Endothelial cell of umbilical vein (primary cell): ENCODE measurements around the gene AK4. TPM values are rescaled to one million over a fixed set of nuclear protein-coding genes. Genes with fewer than 3 reads are reported as not detected.

Experiments used
- BruUV-seq: library from RNA; stranded (reverse); fragments of 400-500 nt; replicated peaks from 2 replicates; lab custom pipeline; 2021; lab: Mats Ljungman, UMichigan
- CTCF ChIA-PET: fragments of 300-600, 350-600 bp; sonication (Branson Sonifier 250); formaldehyde crosslinking; loops from one replicate; lab custom pipeline; 2021; ENCODE audit warnings: antibody characterized with exemption, inconsistent platforms; lab: Charles Lee
- POLR2A ChIA-PET: fragments of 300-600, 350-600 bp; sonication (Branson Sonifier 250); formaldehyde crosslinking; loops from one replicate; lab custom pipeline; 2021; ENCODE audit warnings: antibody characterized with exemption, inconsistent platforms; lab: Charles Lee
- DNase-seq: peaks from one replicate; pipeline ENCODE4 v3.0.0-alpha.2; 2011; ENCODE audit warnings: low read depth, low spot score
- FAIRE-seq: peaks from 2 replicates; lab custom pipeline; 2011; peaks lifted over from hg19 to GRCh38; lab: Jason Lieb, UNC
- H2AFZ ChIP-seq: 2 replicates; pipeline ENCODE4 v1.6.0; 2012; ENCODE audit warnings: low read depth, low read length, control low read depth, inconsistent platforms
- H3K27ac ChIP-seq: 2 replicates; pipeline ENCODE4 v1.5.1; 2011; ENCODE audit warnings: low read depth, mild to moderate bottlenecking, control low read depth, low read length, moderate library complexity; ENCODE audit not compliant: insufficient read depth
- H3K27me3 ChIP-seq, 2 experiments: 2 replicates each; pipeline versions ENCODE4 v1.6.0 to v1.6.1; 2011; ENCODE audit warnings: low read length in 2 of 2, mixed read lengths in 1 of 2; ENCODE audit not compliant: control insufficient read depth in 2 of 2, insufficient read depth in 2 of 2
- H3K36me3 ChIP-seq, 2 experiments: 2 replicates in 1 of 2; 3 replicates in 1 of 2; pipeline ENCODE4 v1.5.1; 2011; ENCODE audit warnings: low read length in 2 of 2, mild to moderate bottlenecking in 1 of 2, moderate library complexity in 1 of 2; ENCODE audit not compliant: control insufficient read depth in 2 of 2, insufficient read depth in 2 of 2; ENCODE audit errors: extremely low read depth in 1 of 2
- H3K4me1 ChIP-seq: 3 replicates; pipeline ENCODE4 v1.5.1; 2011; ENCODE audit warnings: mild to moderate bottlenecking, low read length; ENCODE audit not compliant: control insufficient read depth, insufficient read depth; ENCODE audit errors: extremely low read depth
- H3K4me2 ChIP-seq: 2 replicates; pipeline ENCODE4 v1.6.1; 2011; ENCODE audit warnings: low read length, control low read depth, mixed read lengths; ENCODE audit not compliant: insufficient read depth
- H3K4me3 ChIP-seq, 3 experiments: fragments of 200-600 bp in 1 of 3; sonication (generic), shearing (Covaris generic) in 1 of 3; replicated peaks in 1 of 3; 2 replicates each; pipeline ENCODE4 v1.5.1; 2011 to 2016; ENCODE audit warnings: control low read depth in 3 of 3, low read length in 3 of 3, mild to moderate bottlenecking in 2 of 3, inconsistent platforms in 1 of 3, low read depth in 1 of 3, moderate library complexity in 1 of 3; ENCODE audit not compliant: insufficient read depth in 1 of 3
- H3K79me2 ChIP-seq: 2 replicates; pipeline ENCODE4 v1.6.0; 2012; ENCODE audit warnings: low read length, inconsistent platforms; ENCODE audit not compliant: control insufficient read depth, insufficient read depth
- H3K9ac ChIP-seq: replicated peaks from 2 replicates; pipeline ENCODE3; 2011; ENCODE audit warnings: low read length, control low read depth; ENCODE audit not compliant: insufficient read depth; ENCODE audit errors: extremely low read depth
- H3K9me1 ChIP-seq: replicated peaks from 3 replicates; pipeline ENCODE4 v1.6.0; 2011; ENCODE audit warnings: mild to moderate bottlenecking, low read length; ENCODE audit not compliant: control insufficient read depth, insufficient read depth; ENCODE audit errors: extremely low read depth
- H3K9me3 ChIP-seq: replicated peaks from 2 replicates; pipeline ENCODE4 v1.5.1; 2012; ENCODE audit warnings: low read length, inconsistent platforms; ENCODE audit not compliant: control insufficient read depth, insufficient read depth
- H4K20me1 ChIP-seq: replicated peaks from 2 replicates; pipeline ENCODE3; 2011; ENCODE audit warnings: mild to moderate bottlenecking, low read length; ENCODE audit not compliant: control insufficient read depth, insufficient read depth; ENCODE audit errors: extremely low read depth
- CTCF ChIP-seq, 2 donors: IDR thresholded peaks; 1 replicate in 1 of 2; 2 replicates in 1 of 2; pipeline ENCODE4 v1.5.1; 2011; ENCODE audit warnings: low read length in 2 of 2, mild to moderate bottlenecking in 2 of 2, moderate library complexity in 2 of 2, control low read depth in 1 of 2, inconsistent platforms in 1 of 2, low read depth in 1 of 2; ENCODE audit not compliant: insufficient read depth in 1 of 2; ENCODE audit errors: extremely low read depth in 1 of 2
- EZH2 ChIP-seq: IDR thresholded peaks from 2 replicates; pipeline ENCODE4 v1.6.1; 2012; ENCODE audit warnings: borderline replicate concordance, low read depth, mild to moderate bottlenecking, moderate library complexity, low read length, inconsistent platforms; ENCODE audit not compliant: severe bottlenecking
- POLR2AphosphoS5 ChIP-seq: IDR thresholded peaks from 2 replicates; pipeline ENCODE4 v1.6.1; 2012; ENCODE audit warnings: low read depth, mild to moderate bottlenecking, control low read depth, low read length, moderate library complexity; ENCODE audit not compliant: insufficient read depth
- dilution Hi-C: fragments of 300-500 bp; cut with MboI; formaldehyde crosslinking; loops from one replicate; pipeline ENCODE4 v1.15.0; 2019; ENCODE audit warnings: low sequenced_read_pairs; ENCODE audit not compliant: extremely low pct_ligation_motif_present
- intact Hi-C: fragments of 100-400 bp; cut with micrococcal nuclease; formaldehyde crosslinking; loops from one replicate; pipeline ENCODE4 v1.10.0; 2022
- polyA plus RNA-seq, 4 experiments: library from polyadenylated mRNA; depleted of rRNA in 3 of 4; stranded (reverse) in 3 of 4; unstranded in 1 of 4; fragments of >200 nt; gene quantifications; 2 replicates each; pipeline versions ENCODE4 v1.2.1 to v1.2.3, GENCODE V29; 2011 to 2012; ENCODE audit warnings: missing spikeins in 1 of 4
- small RNA-seq: library from RNA; depleted of rRNA; stranded (forward); fragments of <200 nt; gene quantifications from one replicate; pipeline ENCODE3, GENCODE V24; 2012; ENCODE audit warnings: low replicate concordance, low read depth; ENCODE audit not compliant: insufficient read depth, insufficient read length
- total RNA-seq: library from RNA; stranded (reverse); gene quantifications from 2 replicates; pipeline ENCODE4 v1.2.3, GENCODE V29; 2021
- TF ChIP-seq, protein P1 (sequence below): IDR thresholded peaks from 2 replicates; pipeline ENCODE4 v1.6.1; 2011; ENCODE audit not compliant: insufficient read depth, insufficient read length

AK4 gene
- total and polyA plus RNA-seq, 2 donors (not counting 3 experiments of a cell fraction or from before 2014, with no cell fraction given) = 2.2 to 5.6 TPM

DNA sequence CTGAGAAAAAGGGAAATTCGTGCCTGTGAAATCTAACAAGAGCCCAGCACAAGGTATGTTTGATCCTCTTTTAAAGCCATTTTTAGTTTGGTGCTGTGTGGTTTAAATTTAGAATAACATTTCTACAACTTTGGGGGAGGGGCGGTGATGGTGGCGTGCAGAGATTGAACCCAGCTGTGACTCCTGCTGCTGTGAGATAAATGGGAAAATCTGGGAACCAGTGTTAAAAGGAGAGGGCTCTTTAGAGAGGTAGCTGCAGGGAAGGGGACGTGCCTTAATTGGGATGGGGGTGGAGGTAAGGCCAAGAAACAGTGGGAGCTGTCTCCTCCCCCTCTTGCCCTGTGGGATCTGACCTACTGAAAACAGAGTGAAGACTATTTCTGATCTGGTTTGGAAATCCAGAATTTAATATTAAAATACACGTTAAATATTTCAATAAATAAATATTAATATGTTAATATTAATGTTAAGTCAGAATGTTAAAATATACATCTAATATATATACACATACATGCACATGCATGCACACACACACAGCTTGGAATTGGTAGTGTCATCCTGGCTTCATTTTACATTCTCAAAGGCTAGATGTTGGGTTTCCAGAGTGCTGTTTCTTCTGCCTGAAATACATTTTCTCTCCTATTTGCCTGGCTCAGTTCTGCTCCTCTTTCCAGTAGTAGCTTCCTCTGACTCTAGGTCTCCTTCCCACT lies 131.2 kb downstream of the AK4 start:
- Histone ChIP-seq H3K27me3 (no peaks in the 10 kb centered on the region), H3K9me3 (no peaks in the 10 kb centered on the region), H3K36me3 (no peaks in the 10 kb centered on the region), H3K79me2 (no peaks in the 10 kb centered on the region), H3K4me2 (no peak overlapping the region), H3K4me3 (no peak overlapping the region), H3K9ac (no peak overlapping the region), H3K27ac (no peak overlapping the region), H3K4me1 (no peaks in the 10 kb centered on the region), H2AFZ (no peak overlapping the region), H4K20me1 (no peaks in the 10 kb centered on the region), H3K9me1 (peaks cover 2% of the 10 kb centered on the region)
- POLR2A ChIA-PET = interaction anchor here (0.6 kb wide), 1 partner anchor 1362 kb away, joined by 3 read pairs; no protein-coding TSS in a partner anchor
- FAIRE-seq (no peak), DNase-seq (no peak)
- intact Hi-C loops (no loop called here), dilution Hi-C loops (no loop called here)
- TF ChIP-seq CTCF (IDR thresholded peaks at IDR 0.05; ENCODE audit: extremely low read depth in 1 of 2, insufficient read depth in 1 of 2, low read depth in 1 of 2, low read length in 2 of 2) (no peak), POLR2AphosphoS5 (no peak), EZH2 (no peak)
- TF ChIP-seq, protein P1, sequence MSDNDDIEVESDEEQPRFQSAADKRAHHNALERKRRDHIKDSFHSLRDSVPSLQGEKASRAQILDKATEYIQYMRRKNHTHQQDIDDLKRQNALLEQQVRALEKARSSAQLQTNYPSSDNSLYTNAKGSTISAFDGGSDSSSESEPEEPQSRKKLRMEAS = no peak
- no TSS peak for BruUV-seq
- CTCF ChIA-PET = interaction anchor here (1.3 to 1.6 kb wide), 2 partner anchors 11 to 52 kb away, joined by 3 to 5 read pairs; no protein-coding TSS in a partner anchor

Small RNAs within 50 kb of the gene (small RNA-seq; reads per million reads assigned to genes)
- not detected for gene RPS29P7

Other genes with a start within 250 kb of the AK4 start
- 152 and 177 TPM in 2 replicates for gene JAK1, start 181.7 kb upstream of the AK4 start, total RNA-seq
- gene JAK1, start 181.7 kb upstream of the AK4 start, polyA plus RNA-seq = 60.1 and 68.8 TPM in 2 replicates
- 2.7 and 4.9 TPM in 2 replicates for gene DNAJC6, start 161.3 kb downstream of the AK4 start, total RNA-seq
- 1.9 and 2.3 TPM in 2 replicates for gene DNAJC6, start 161.3 kb downstream of the AK4 start, polyA plus RNA-seq